Measurements from ENCODE around the gene PCDHA7.

GRCh38 chr5:140794595-140795258 lies 39.3 kb upstream of the PCDHA7 start, which contains the start of gene PCDHA2:
- no peak for TF ChIP-seq CTCF (conservative IDR thresholded peaks at IDR 0.05)
- TF ChIP-seq ZFX (IDR thresholded peaks at IDR 0.05), result no peak
